ENCODE measurements around the gene TPCN1.

TPCN1 gene

GRCh38 chr12:113263431-113263963 lies 42.2 kb downstream of the TPCN1 start:
- DNase-seq: no peak

DNA sequence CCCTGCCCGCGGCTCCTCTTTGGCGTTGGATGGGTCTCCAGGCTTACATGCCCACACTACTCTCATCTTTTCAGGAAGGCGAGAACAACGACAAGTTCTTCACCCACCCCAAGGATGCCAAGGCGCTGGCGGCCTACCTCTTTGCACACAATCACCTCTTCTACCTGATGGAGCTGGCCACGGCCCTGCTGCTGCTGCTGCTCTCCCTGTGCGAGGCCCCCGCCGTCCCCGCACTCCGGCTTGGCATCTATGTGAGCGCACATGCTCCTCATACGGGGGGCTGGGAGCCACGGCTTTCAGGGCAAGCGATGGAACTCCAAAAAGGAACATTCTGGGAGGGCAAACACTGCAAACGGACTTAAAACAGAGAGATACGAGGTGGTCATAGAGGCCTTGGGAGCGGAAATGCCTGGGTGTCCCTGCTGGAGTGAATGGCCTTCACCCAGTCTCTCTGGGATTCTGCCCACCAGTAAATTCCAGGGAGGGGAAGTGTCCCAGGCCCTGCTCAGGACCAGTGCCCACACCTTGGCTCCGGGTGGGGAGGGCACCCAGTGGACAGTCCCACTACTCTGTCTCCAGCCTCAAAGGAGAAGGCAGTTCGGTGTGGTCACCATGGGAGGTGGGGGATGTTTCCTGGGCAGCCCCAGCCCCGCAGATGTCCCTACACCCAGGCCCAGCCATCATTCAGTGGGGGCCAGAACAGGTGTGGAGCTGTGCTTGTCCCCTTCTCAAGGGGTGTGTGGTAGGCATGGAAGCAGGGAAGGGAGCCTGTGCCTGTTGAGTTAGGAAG lies 45.0 kb downstream of the TPCN1 start:
- no peak for DNase-seq

DNA sequence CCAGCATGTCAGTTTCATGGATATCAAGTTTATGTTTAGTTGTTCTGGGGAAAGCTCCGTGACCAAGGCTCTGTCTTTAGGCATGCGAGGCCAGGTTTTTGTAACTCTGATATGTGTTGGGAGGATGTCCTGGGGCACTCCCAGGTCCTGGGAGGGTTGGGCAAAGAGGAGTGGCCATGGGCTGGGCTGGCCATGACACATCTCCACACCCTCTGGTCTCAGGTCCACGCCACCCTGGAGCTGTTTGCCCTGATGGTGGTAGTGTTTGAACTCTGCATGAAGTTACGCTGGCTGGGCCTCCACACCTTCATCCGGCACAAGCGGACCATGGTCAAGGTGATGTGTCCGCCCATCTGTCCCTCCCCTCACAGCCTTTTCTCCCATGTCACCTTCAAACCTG lies 46.4 kb downstream of the TPCN1 start:
- no peak for DNase-seq

DNA sequence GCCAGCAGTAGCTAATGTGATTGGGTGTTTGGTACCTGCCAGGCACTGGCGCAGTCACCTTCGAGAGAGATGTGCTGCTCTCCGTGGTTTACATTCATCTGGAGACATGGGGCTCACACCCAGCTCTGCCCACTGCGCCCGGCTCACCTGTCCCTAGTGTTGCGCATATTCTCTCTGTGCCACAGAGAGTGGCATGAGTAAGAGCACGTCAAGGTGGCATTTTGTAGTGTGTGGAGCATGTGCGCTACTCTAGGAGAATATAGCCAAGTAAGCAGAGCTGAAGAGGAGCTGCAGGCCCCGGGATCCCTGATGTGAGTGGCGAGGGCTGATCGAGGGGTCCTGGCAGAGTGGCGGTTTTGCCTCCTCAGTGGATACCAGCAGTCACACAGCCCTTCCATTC lies 46.9 kb downstream of the TPCN1 start:
- DNase-seq: no peak

- DNase-seq: no peak
Measured at GRCh38 chr12:113268621-113269020, 47.4 kb downstream of the TPCN1 start.

DNA sequence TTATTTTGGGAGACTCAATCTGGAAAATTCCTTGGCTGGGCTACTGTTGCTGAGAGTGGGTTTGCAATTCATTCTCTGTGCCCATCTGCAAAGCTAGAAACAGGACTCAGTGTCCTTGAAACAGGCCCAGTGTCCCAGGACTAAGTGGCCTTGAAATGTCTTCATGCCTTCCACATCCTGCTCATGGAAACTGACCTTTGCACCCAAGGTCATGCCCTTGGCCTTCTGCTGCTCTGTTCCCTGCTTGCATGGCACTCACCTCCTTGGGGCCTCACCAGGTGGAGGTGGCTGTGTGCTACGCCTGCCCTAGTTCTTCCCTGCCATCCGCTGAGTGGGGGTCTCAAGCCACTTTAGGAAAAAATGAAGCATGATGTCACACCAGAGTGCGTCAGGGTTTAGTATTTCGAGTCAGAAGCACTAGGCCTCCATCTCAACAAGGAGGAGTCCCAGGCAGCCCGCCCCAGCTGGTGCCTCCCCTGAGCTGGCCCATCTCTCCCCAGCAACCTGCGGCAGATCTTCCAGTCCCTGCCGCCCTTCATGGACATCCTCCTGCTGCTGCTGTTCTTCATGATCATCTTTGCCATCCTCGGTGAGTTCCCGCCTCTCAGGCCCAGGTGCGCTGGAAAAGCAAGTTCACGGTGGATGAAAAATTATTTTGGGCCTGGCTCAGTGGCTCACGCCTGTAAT lies 48.1 kb downstream of the TPCN1 start:
- no peak for DNase-seq

GRCh38 chr12:113270709-113271009 lies 49.4 kb downstream of the TPCN1 start:
- DNase-seq: no peak

- no peak for DNase-seq
Measured at GRCh38 chr12:113271466-113271852, 50.2 kb downstream of the TPCN1 start.

GRCh38 chr12:113271853-113272561 lies 50.7 kb downstream of the TPCN1 start:
- DNase-seq: no peak

GRCh38 chr12:113273053-113273725 lies 51.9 kb downstream of the TPCN1 start:
- DNase-seq: no peak

DNA sequence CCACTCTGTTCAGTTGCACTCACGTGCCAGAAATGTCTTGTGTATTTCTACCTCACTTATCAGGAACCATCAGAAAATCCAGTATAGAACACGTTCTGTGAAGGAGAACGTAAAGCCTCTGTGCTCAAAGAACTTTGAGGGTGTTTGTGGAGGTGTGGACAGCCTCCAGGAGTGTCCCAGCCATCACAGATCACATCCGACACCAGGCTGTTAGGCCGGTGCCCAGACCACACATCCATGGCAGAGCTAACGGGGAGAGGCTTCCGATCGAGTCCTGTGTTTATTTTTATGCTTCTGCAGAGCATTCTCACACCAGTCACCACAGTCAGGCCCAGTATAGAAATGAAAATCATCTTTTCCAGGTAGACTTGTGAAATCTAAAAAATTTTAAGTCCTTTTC lies 53.6 kb downstream of the TPCN1 start:
- no peak for DNase-seq

DNA sequence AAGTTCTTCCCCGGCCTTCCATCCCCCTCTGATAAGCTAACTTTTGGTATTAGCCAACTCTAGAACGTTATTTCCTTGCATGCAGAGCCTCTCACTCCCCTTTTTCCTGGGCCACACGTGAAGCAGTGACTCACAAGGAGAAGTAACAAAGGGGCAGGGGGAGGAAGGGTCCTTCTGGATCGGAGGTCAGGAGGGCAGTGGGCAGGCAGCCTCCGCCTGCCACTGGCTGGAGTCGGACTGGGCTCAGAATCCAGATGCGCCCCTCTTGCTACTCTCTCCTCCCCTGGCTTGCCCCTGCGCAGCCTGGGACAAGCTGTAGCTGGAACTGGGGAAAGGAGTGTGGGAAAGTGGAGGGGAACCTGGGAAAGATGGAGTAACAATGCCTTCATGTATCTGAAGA lies 55.0 kb downstream of the TPCN1 start:
- no peak for DNase-seq

DNA sequence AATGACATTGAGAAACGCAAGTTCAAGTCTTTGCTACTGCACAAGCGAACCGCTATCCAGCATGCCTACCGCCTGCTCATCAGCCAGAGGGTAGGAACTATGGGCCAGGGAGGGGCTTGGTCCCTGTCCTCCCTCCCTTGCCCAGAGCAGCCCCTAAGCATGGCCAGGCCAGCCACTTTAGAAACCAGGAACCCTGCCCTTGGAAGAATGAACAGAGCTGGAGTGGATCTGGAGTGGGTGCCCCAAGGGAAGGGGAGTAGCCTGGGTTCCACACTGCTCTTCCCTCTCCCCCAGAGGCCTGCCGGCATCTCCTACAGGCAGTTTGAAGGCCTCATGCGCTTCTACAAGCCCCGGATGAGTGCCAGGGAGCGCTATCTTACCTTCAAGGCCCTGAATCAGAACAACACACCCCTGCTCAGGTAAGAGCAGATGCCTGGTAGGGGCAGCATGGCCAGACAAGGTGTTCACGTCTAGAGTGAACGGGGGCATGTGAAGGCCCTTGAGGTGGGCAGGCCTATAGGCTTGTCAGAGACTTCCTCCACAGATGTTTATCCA lies 55.8 kb downstream of the TPCN1 start:
- DNase-seq: no peak

GRCh38 chr12:113277511-113277910 lies 56.2 kb downstream of the TPCN1 start:
- no peak for DNase-seq

- DNase-seq: no peak
Measured at GRCh38 chr12:113278141-113278540, 56.9 kb downstream of the TPCN1 start.

GRCh38 chr12:113278633-113279032 lies 57.4 kb downstream of the TPCN1 start:
- DNase-seq: no peak

- DNase-seq: no peak
Measured at GRCh38 chr12:113284751-113285150, 63.5 kb downstream of the TPCN1 start.

GRCh38 chr12:113285679-113286610 lies 64.7 kb downstream of the TPCN1 start:
- DNase-seq: no peak

- no peak for DNase-seq
Measured at GRCh38 chr12:113286712-113287111, 65.4 kb downstream of the TPCN1 start.

- no peak for DNase-seq
Measured at GRCh38 chr12:113287146-113287898, 66.1 kb downstream of the TPCN1 start.

DNA sequence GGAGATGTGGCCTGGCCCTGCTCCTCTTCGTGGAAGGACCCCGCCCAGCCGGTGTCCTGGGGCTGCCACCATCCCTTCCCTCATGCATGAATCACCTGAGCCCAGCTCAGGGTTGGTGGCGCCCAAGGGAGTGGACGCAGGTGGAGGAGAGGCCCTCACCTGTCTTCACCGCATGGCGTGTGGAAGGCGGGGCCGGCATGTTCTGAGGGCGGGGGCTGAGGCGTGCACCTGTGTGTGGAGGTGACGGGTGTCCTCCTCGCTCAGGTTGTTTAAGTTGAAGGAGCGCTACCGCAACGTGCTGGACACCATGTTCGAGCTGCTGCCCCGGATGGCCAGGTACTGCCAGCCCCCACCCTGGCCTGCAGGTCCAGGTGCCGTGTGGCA lies 66.6 kb downstream of the TPCN1 start:
- no peak for DNase-seq
